Measurements from ENCODE around the gene ZFP69.

DNA sequence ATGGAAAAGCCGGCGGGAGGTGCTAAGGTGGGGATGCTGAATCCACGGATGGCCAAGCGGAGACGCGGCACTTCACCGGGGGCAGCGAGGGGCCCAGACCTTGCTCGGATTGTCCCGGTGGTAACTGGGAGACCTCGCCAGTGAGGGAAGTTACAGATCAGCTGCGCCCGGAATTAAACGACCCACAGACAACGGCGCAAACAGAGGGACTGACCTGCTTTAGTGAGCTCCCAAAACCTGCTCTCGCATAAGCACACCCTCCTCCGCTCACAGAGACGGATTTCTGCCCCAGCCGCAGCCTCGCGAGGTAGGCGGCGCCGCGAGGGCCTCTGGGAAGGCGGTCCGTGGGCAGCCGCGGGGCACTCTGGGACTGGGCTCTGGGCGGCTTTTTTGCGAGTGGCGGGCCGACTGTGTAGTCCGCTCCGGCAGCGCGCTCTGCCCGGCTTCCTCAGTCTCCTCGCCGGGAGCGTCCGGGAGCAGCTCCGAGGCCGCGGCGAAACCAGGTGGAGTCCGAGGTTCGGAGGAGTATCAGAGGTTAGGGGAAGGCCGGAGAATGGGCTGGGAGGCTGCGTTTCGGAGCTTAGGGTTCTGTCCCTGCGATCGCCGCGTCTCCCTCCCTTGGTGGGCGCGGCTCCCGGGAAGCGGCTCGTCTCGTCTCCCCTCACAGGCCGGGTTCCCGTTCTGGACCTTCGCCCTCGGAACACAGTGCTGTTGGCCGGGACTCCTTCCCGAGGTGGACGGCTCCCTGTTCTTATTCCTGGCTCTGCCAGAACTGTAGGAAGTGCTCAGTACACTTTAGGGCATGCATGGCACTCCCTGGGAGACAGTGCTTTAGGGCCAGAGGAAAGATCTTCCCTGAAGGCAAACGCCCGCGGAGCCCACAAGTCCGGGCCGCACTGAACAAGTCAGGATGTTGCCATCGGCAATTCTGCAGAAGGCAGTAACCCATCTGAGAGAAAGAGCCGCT lies 31.6 kb downstream of the ZFP69 start, which contains the start of gene EXO5:
- TF ChIP-seq, protein P1, sequence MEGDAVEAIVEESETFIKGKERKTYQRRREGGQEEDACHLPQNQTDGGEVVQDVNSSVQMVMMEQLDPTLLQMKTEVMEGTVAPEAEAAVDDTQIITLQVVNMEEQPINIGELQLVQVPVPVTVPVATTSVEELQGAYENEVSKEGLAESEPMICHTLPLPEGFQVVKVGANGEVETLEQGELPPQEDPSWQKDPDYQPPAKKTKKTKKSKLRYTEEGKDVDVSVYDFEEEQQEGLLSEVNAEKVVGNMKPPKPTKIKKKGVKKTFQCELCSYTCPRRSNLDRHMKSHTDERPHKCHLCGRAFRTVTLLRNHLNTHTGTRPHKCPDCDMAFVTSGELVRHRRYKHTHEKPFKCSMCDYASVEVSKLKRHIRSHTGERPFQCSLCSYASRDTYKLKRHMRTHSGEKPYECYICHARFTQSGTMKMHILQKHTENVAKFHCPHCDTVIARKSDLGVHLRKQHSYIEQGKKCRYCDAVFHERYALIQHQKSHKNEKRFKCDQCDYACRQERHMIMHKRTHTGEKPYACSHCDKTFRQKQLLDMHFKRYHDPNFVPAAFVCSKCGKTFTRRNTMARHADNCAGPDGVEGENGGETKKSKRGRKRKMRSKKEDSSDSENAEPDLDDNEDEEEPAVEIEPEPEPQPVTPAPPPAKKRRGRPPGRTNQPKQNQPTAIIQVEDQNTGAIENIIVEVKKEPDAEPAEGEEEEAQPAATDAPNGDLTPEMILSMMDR (IDR thresholded peaks at IDR 0.05; ENCODE audit: insufficient read depth, low read depth, low read length), result no peak
- TF ChIP-seq EZH2 (IDR thresholded peaks at IDR 0.05; ENCODE audit: insufficient read depth, low read length), result no peak

Measured in astrocyte (in vitro differentiated cells and primary cell).